HuH-7 (cell line): ENCODE measurements around the gene CDH23.

Source experiments
- DNase-seq: peaks from one replicate; pipeline ENCODE4 v3.0.0; 2011; ENCODE audit warnings: low spot score

The CDH23 gene

GRCh38 chr10:71538608-71539260 is 142.0 kb downstream of the CDH23 start:
- DNase-seq: no peak

GRCh38 chr10:71539442-71540118 is 142.9 kb downstream of the CDH23 start:
- DNase-seq: no peak

GRCh38 chr10:71542478-71542877 is 145.8 kb downstream of the CDH23 start:
- no peak for DNase-seq

- DNase-seq: no peak
These were observed 147.0 kb downstream of the CDH23 start for GRCh38 chr10:71543608-71544170.

- DNase-seq: no peak
These were observed 148.3 kb downstream of the CDH23 start for GRCh38 chr10:71545001-71545400.

- DNase-seq: no peak
These were observed 149.5 kb downstream of the CDH23 start for GRCh38 chr10:71546220-71546619.

GRCh38 chr10:71547312-71547711 is 150.6 kb downstream of the CDH23 start:
- DNase-seq: no peak

- DNase-seq: no peak
These were observed 151.4 kb downstream of the CDH23 start for GRCh38 chr10:71547876-71548846.

GRCh38 chr10:71549766-71550533 is 153.2 kb downstream of the CDH23 start:
- no peak for DNase-seq

GRCh38 chr10:71550628-71551027 is 153.9 kb downstream of the CDH23 start:
- DNase-seq: no peak

- DNase-seq: no peak
These were observed 155.2 kb downstream of the CDH23 start for GRCh38 chr10:71551970-71552369.

- DNase-seq: no peak
These were observed 156.7 kb downstream of the CDH23 start for GRCh38 chr10:71553432-71553831.

GRCh38 chr10:71554671-71555070 is 158.0 kb downstream of the CDH23 start:
- no peak for DNase-seq

- DNase-seq: no peak
These were observed 158.5 kb downstream of the CDH23 start for GRCh38 chr10:71555087-71555723.

- DNase-seq: no peak
These were observed 159.0 kb downstream of the CDH23 start for GRCh38 chr10:71555724-71556119.

- DNase-seq: no peak
These were observed 162.3 kb downstream of the CDH23 start for GRCh38 chr10:71558991-71559390.

GRCh38 chr10:71561003-71561574 is 164.4 kb downstream of the CDH23 start:
- no peak for DNase-seq

- no peak for DNase-seq
These were observed 165.5 kb downstream of the CDH23 start for GRCh38 chr10:71562181-71562580.

- DNase-seq: no peak
These were observed 166.2 kb downstream of the CDH23 start for GRCh38 chr10:71562904-71563303.

- no peak for DNase-seq
These were observed 167.6 kb downstream of the CDH23 start for GRCh38 chr10:71564194-71564820.
